Lung microvascular endothelial cell (primary cell): Measurements from ENCODE around the gene GPR39. TPM values are rescaled to one million over a fixed set of nuclear protein-coding genes. Genes with fewer than 3 reads are reported as not detected.

Experiments used
- DNase-seq, 2 donors: peaks; one replicate each; pipeline versions ENCODE4 v3.0.0 to v3.0.0-alpha.2; 2010; ENCODE audit warnings: low read depth in 2 of 2
- total RNA-seq: library from RNA; depleted of rRNA; stranded (reverse); fragments of >200 nt; gene quantifications from 2 replicates; pipeline ENCODE4 v1.2.1, GENCODE V29; 2014

Gene GPR39
- total RNA-seq, 1 donor from 2014 or later, result 0.20 TPM

- DNase-seq, result no peak
These were observed 144.0 kb downstream of the GPR39 start for GRCh38 chr2:132560562-132560961.

GRCh38 chr2:132562245-132562644, 145.6 kb downstream of the GPR39 start:
- DNase-seq, result no peak

GRCh38 chr2:132564065-132564464, 147.5 kb downstream of the GPR39 start:
- DNase-seq, result no peak

GRCh38 chr2:132566379-132566778, 149.8 kb downstream of the GPR39 start:
- DNase-seq, result no peak

GRCh38 chr2:132567682-132568081, 151.1 kb downstream of the GPR39 start:
- DNase-seq, result no peak

GRCh38 chr2:132568656-132569055, 152.1 kb downstream of the GPR39 start:
- no peak for DNase-seq

- DNase-seq, result no peak
These were observed 156.9 kb downstream of the GPR39 start for GRCh38 chr2:132573444-132574007.

GRCh38 chr2:132577686-132578085, 161.1 kb downstream of the GPR39 start:
- no peak for DNase-seq

GRCh38 chr2:132581591-132581990, 165.0 kb downstream of the GPR39 start:
- no peak for DNase-seq

GRCh38 chr2:132581991-132582738, 165.6 kb downstream of the GPR39 start:
- DNase-seq, result no peak

GRCh38 chr2:132583666-132584360, 167.2 kb downstream of the GPR39 start:
- DNase-seq, result no peak

- DNase-seq, result no peak
These were observed 168.6 kb downstream of the GPR39 start for GRCh38 chr2:132584976-132585817.

- DNase-seq, result no peak
These were observed 169.5 kb downstream of the GPR39 start for GRCh38 chr2:132586101-132586511.

- no peak for DNase-seq
These were observed 170.2 kb downstream of the GPR39 start for GRCh38 chr2:132586835-132587234.

GRCh38 chr2:132588576-132588975, 172.0 kb downstream of the GPR39 start:
- no peak for DNase-seq

GRCh38 chr2:132589111-132589830, 172.7 kb downstream of the GPR39 start:
- DNase-seq, result no peak

GRCh38 chr2:132589966-132590365, 173.4 kb downstream of the GPR39 start:
- DNase-seq, result no peak

GRCh38 chr2:132593171-132593570, 176.6 kb downstream of the GPR39 start:
- no peak for DNase-seq

GRCh38 chr2:132595186-132595585, 178.6 kb downstream of the GPR39 start:
- DNase-seq, result no peak

GRCh38 chr2:132595693-132596092, 179.1 kb downstream of the GPR39 start:
- no peak for DNase-seq

- DNase-seq, result no peak
These were observed 180.6 kb downstream of the GPR39 start for GRCh38 chr2:132597166-132597565.
